ENCODE measurements around the gene SLC25A1.

DNA sequence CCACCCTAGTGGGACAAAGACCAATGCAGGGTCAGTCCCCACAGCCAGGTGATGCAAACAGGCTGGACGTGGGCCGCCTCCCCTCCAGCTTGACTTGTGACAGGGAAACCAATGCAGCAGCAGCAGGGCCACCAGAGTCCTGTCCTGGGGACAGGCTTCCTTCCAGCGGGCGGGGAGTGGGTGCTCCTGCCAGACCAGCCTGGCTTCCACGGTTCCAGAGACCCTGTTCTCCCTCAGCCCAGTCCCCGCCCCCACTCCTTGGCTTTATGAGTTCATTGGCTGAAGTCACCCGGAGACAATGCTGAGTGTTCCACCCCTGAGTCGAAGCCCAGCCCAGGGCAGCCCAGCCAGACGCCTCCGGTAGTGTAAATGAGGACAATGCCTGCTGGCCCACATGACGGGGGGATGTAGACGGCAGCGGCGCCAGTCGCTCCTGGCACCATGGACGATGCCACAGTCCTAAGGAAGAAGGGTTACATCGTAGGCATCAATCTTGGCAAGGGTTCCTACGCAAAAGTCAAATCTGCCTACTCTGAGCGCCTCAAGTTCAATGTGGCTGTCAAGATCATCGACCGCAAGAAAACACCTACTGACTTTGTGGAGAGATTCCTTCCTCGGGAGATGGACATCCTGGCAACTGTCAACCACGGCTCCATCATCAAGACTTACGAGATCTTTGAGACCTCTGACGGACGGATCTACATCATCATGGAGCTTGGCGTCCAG is 47.4 kb downstream of the SLC25A1 start, which contains the start of gene TSSK2:
- TF ChIP-seq, protein P1, sequence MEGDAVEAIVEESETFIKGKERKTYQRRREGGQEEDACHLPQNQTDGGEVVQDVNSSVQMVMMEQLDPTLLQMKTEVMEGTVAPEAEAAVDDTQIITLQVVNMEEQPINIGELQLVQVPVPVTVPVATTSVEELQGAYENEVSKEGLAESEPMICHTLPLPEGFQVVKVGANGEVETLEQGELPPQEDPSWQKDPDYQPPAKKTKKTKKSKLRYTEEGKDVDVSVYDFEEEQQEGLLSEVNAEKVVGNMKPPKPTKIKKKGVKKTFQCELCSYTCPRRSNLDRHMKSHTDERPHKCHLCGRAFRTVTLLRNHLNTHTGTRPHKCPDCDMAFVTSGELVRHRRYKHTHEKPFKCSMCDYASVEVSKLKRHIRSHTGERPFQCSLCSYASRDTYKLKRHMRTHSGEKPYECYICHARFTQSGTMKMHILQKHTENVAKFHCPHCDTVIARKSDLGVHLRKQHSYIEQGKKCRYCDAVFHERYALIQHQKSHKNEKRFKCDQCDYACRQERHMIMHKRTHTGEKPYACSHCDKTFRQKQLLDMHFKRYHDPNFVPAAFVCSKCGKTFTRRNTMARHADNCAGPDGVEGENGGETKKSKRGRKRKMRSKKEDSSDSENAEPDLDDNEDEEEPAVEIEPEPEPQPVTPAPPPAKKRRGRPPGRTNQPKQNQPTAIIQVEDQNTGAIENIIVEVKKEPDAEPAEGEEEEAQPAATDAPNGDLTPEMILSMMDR (IDR thresholded peaks at IDR 0.05; ENCODE audit: insufficient read depth, low read depth, low read length): no peak
- TF ChIP-seq EZH2 (IDR thresholded peaks at IDR 0.05; ENCODE audit: insufficient read depth, low read length): no peak
